ENCODE data around the gene SCN3A. TPM values are rescaled to one million over a fixed set of nuclear protein-coding genes. Genes with fewer than 3 reads are reported as not detected.

The SCN3A gene
- polyA plus RNA-seq, 1 donor from 2014 or later = 161 TPM

DNA sequence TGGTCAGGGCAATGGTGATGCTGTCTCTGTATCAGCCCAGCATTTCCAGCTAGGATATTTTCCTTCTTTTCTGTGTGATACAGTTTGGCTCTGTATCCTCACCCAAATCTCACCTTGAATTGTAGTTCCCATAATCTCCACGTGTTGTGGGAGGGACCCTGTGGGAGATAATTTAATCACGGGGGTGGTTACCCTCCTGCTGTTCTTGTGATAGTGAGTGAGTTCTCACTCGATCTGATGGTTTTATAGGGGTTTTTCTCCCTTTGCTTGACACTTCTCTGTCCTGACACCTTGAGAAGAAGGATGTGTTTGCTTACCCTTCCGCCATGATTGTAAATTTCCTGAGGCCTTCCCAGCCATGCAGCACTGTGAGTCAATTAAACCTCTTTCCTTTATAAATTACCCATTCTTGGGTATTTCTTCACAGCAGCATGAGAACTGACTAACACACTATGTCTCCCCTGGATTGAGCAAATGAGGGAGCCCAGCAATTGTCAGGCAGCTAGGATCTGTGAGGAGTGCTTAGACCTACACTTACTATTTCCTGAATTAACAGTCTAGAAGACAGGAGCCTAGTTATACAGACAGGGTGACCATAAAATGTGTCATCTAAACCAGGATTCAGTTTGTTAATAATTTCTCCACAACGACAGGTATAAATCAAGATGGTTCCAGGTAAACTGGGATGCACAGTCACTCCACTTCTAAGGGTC lies 41.4 kb upstream of the SCN3A start:
- H3K9me3 ChIP-seq (ENCODE audit: low read length) = no peaks in the 10 kb centered on the region
- H3K4me2 ChIP-seq (ENCODE audit: low read length) = no peak overlapping the region
- H3K79me2 ChIP-seq (replicated peaks; ENCODE audit: insufficient read depth, low read length) = peaks cover 44% of the 10 kb centered on the region
- H3K4me3 ChIP-seq (ENCODE audit: low read length) = no peak overlapping the region
- TF ChIP-seq REST (IDR thresholded peaks at IDR 0.05; ENCODE audit: borderline replicate concordance) (no peak), MXI1 (conservative IDR thresholded peaks at IDR 0.05; ENCODE audit: poor library complexity, severe bottlenecking) (no peak), EZH2 (IDR thresholded peaks at IDR 0.05; ENCODE audit: borderline replicate concordance, insufficient read depth, low read length, poor library complexity, severe bottlenecking) (no peak), SMC3 (conservative IDR thresholded peaks at IDR 0.05; ENCODE audit: poor library complexity) (no peak), POLR2AphosphoS5 (IDR thresholded peaks at IDR 0.05) (no peak), RAD21 (conservative IDR thresholded peaks at IDR 0.05) (no peak), TAF1 (IDR thresholded peaks at IDR 0.05; ENCODE audit: low read depth) (no peak), EP300 (conservative IDR thresholded peaks at IDR 0.05; ENCODE audit: poor library complexity, severe bottlenecking) (no peak)
- TF ChIP-seq, protein P1, sequence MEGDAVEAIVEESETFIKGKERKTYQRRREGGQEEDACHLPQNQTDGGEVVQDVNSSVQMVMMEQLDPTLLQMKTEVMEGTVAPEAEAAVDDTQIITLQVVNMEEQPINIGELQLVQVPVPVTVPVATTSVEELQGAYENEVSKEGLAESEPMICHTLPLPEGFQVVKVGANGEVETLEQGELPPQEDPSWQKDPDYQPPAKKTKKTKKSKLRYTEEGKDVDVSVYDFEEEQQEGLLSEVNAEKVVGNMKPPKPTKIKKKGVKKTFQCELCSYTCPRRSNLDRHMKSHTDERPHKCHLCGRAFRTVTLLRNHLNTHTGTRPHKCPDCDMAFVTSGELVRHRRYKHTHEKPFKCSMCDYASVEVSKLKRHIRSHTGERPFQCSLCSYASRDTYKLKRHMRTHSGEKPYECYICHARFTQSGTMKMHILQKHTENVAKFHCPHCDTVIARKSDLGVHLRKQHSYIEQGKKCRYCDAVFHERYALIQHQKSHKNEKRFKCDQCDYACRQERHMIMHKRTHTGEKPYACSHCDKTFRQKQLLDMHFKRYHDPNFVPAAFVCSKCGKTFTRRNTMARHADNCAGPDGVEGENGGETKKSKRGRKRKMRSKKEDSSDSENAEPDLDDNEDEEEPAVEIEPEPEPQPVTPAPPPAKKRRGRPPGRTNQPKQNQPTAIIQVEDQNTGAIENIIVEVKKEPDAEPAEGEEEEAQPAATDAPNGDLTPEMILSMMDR (IDR thresholded peaks at IDR 0.05; ENCODE audit: poor library complexity, severe bottlenecking) = no peak
- H3F3A ChIP-seq (ENCODE audit: insufficient read depth, low read length, poor library complexity, severe bottlenecking) = no peaks in the 10 kb centered on the region
- no peaks in the 10 kb centered on the region for H3K9me2 ChIP-seq (ENCODE audit: insufficient read depth, low read length)
- no peaks in the 10 kb centered on the region for H3K36me3 ChIP-seq (ENCODE audit: insufficient read depth, low read length)
- no peak overlapping the region for H2AFZ ChIP-seq (ENCODE audit: low read depth, low read length)
- H3K9ac ChIP-seq (ENCODE audit: low read length) = no peak overlapping the region
- no peak overlapping the region for H3K27ac ChIP-seq (ENCODE audit: low read length)
- no peaks in the 10 kb centered on the region for H4K20me1 ChIP-seq (ENCODE audit: insufficient read depth)
- H3K27me3 ChIP-seq (ENCODE audit: insufficient read depth, low read depth, low read length) = no peaks in the 10 kb centered on the region

DNA sequence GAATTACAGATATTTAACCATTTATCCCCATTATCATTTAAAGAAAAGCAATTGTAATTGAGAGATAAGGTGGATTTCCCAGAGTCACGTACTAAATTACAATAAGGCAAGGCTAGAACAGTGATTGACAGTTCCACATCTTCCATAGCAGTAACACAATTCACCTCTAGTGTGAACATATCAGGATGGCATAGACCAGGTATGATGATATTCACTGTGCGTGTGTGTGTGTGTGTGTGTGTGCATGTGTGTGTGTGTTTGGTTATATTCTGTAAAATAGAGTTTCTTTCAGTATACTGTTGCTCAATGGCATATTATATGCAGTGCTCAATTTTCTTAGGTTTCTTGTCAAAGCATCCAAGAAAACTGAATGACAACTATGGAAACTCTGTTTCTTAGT lies 37.1 kb upstream of the SCN3A start:
- Histone ChIP-seq H3K79me2 (replicated peaks; ENCODE audit: insufficient read depth, low read length) (peaks cover 46% of the 10 kb centered on the region), H3K9me2 (ENCODE audit: insufficient read depth, low read length) (no peaks in the 10 kb centered on the region), H3K27me3 (ENCODE audit: insufficient read depth, low read depth, low read length) (no peaks in the 10 kb centered on the region), H3F3A (ENCODE audit: insufficient read depth, low read length, poor library complexity, severe bottlenecking) (no peaks in the 10 kb centered on the region), H3K4me3 (ENCODE audit: low read length) (peak overlapping the region; percentile 67), H3K4me2 (ENCODE audit: low read length) (peak overlapping the region; percentile 67), H4K20me1 (ENCODE audit: insufficient read depth) (no peaks in the 10 kb centered on the region), H3K9me3 (ENCODE audit: low read length) (no peaks in the 10 kb centered on the region), H3K9ac (ENCODE audit: low read length) (peak overlapping the region; percentile 69), H2AFZ (ENCODE audit: low read depth, low read length) (peak overlapping the region; percentile 9), H3K36me3 (ENCODE audit: insufficient read depth, low read length) (no peaks in the 10 kb centered on the region), H3K27ac (ENCODE audit: low read length) (peak overlapping the region; percentile 75)
- no peak for TF ChIP-seq TAF1 (IDR thresholded peaks at IDR 0.05; ENCODE audit: low read depth)
- peak; percentile 44 for TF ChIP-seq EP300 (conservative IDR thresholded peaks at IDR 0.05; ENCODE audit: poor library complexity, severe bottlenecking)
- no peak for TF ChIP-seq POLR2AphosphoS5 (IDR thresholded peaks at IDR 0.05)
- TF ChIP-seq, protein P1 (IDR thresholded peaks at IDR 0.05; ENCODE audit: poor library complexity, severe bottlenecking) = peak; percentile 56

All from neural cell (in vitro differentiated cells).